8988T (cell line): ENCODE measurements around the gene WDR55.
"Not testable (repeated sequence)": the region's sequence is repeated elsewhere in the genome, so short reads cannot be mapped to it uniquely, and the experiment has no call there.

Source experiments
- DNase-seq: peaks from one replicate; pipeline ENCODE4 v3.0.0; 2011

WDR55 gene

GRCh38 chr5:140658870-140659269 is 5.8 kb upstream of the WDR55 start:
- DNase-seq, result no peak

DNA sequence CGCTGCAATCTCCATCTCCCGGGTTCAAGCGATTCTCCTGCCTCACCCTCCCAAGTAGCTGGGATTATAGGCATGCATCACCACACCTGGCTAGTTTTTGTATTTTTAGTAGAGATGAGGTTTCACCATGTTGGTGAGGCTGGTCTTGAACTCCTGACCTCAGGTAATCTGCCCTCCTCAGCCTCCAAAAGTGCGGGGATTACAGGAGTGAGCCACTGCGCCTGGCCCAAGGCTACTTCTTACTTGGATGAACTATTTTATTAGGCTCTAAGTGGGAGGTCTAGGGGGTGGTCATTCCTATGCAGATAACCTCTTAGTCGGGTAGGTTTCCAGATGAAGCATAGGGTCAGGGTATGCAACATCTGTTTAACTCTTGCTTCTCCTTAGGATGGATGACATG is 4.3 kb upstream of the WDR55 start:
- DNase-seq, result not testable (repeated sequence)

DNA sequence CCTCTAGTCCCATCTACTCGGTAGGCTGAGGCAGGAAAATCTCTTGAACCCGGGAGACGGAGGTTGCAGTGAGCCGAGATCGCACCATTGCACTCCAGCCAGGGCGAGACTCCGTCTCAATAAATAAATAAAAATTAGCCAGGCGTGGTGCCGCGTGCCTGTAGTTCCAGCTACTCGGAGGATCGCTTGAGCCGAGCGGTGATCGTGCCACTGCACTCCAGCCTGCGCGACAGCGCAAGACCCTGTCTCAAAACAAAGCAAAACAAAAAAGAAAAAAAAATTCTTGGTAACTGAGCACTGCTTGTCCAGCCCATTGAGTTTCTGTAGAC is 710 bp upstream of the WDR55 start:
- no peak for DNase-seq

GRCh38 chr5:140671035-140671434 is 6.3 kb downstream of the WDR55 start:
- not testable (repeated sequence) for DNase-seq

- no peak for DNase-seq
Measured at GRCh38 chr5:140671472-140672125, 6.9 kb downstream of the WDR55 start.

GRCh38 chr5:140672455-140673186 is 7.9 kb downstream of the WDR55 start:
- DNase-seq, result no peak

- no peak for DNase-seq
Measured at GRCh38 chr5:140673187-140673976, 8.7 kb downstream of the WDR55 start, which contains the start of gene DND1. Gene DND1, minus strand, starts transcription at chr5:140673576. Its CDS starts 34 bp downstream, at chr5:140673542.

DNA sequence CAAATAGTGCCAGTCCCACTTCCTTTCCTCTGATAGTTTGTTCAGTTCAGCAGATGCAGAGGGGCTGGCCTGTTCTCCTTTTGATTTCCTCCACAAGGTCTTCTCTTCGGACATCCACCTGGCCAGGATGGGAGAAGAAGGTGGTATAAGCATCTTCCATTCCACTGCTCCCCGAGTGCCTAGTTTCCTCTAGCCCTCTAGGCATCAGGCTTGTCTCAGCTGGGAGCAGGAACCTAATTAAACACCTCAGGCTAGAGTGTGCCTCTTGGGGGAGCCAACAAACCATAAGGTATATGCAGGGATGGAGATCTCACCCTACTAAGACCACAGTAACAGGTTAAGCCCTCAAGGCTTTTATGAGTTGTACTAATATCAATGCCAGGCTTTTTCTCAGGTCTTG is 9.5 kb downstream of the WDR55 start:
- peak; percentile 49 for DNase-seq

GRCh38 chr5:140674629-140675028 is 9.9 kb downstream of the WDR55 start:
- no peak for DNase-seq

- no peak for DNase-seq
Measured at GRCh38 chr5:140677947-140678346, 13.2 kb downstream of the WDR55 start.

- DNase-seq, result no peak
Measured at GRCh38 chr5:140678993-140679392, 14.3 kb downstream of the WDR55 start.

DNA sequence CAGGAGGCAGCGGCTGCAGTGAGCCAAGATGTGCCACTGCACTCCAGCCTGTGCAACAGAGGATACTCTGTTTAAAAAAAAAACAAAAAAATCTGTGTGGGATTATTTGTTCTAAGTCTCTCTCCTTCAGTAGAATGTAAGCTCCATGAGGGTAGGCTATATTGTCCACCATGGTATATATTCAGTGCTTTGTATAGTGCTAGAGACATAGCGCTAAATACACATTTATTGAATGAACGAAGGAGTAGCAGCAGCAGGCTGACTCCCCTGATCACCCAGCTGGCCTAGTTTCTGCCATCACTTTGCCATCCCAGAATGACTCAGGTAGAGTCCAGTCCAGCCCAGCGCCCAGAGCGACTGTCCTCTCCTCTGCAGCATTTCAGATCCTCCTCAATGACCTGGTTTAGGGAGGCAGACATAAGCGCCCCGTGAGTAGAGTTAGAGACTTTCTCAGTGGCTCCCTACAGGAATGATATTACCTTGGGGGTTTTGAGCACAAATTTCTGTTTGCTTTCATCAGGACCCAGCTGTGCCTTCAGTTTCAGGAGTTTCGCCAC is 25.8 kb downstream of the WDR55 start:
- DNase-seq, result no peak

DNA sequence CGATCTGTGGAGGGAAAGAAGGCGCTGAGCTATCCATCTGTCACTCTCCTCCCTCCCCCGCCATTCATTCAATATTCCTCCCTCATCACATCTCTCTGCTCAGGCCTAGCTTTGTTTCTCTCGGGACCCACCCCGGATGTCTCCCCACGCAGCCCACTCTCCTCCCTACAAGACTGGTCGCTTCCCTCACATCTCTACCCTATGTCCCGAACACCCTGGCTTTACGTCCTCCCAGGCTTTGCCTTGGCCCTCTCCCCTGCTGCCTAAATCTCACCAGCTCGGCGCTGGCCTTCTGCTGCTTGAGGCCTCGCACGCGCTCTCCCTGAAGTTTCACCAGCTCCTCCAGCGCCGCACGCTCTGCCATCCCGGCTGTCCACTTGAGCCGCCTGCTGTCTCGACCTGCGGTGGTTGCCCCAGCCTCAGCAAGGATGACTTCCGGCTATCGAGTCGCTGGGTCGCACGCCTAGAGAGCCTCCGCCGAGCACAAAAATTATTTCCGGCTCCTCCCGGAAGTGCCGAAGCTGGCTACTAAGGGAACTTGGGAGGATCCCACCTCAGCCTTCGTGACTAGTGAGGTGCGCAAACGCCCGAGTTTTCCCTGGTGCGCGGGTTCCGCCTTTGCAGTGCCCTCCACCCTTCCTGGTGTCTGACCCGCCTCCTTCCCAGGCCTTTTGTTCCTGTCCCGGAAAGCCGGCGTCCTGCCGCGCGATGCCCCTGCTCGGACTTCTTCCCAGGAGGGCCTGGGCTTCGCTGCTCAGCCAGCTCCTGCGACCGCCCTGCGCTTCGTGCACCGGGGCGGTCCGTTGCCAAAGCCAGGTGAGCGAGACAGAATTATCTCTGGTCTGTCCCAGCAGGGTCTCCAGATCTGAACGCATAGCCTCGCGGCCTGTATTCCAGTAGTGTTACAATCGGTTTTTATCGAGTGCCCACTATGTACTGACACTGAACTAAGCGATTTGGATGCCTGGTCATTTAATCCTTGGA is 26.5 kb downstream of the WDR55 start, which contains the start of the genes HARS1 and HARS2:
Gene HARS1, minus strand, starts transcription at position 430 of the 984 bp plus-strand sequence. Its CDS starts 66 bp downstream, at position 364.
Gene HARS2, plus strand, starts transcription at position 515 of the 984 bp plus-strand sequence. Its CDS starts 194 bp downstream, at position 709.
- peak; percentile 76 for DNase-seq

GRCh38 chr5:140694276-140694675 is 29.6 kb downstream of the WDR55 start:
- no peak for DNase-seq

DNA sequence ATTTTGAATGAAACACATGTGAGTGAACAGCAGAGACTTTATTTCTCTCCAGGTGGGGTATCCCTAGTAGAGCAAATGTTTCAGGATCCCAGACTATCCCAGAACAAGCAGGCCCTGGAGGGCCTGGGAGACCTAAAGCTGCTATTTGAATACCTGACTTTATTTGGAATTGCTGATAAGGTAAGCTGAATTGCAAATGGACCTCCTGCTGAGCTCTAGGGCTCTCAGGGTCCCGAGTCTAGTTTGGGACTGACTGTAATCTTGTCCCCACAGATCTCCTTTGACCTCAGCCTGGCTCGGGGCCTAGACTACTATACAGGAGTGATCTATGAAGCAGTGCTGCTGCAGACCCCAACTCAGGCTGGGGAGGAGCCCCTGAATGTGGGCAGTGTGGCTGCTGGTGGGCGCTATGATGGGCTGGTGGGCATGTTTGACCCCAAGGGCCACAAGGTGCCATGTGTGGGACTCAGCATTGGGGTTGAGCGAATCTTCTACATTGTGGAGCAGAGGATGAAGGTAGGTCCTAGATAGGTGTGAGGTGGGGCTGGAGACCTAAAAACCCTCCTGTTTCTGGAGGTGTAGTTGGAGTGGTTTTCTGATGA is 32.3 kb downstream of the WDR55 start:
- no peak for DNase-seq

DNA sequence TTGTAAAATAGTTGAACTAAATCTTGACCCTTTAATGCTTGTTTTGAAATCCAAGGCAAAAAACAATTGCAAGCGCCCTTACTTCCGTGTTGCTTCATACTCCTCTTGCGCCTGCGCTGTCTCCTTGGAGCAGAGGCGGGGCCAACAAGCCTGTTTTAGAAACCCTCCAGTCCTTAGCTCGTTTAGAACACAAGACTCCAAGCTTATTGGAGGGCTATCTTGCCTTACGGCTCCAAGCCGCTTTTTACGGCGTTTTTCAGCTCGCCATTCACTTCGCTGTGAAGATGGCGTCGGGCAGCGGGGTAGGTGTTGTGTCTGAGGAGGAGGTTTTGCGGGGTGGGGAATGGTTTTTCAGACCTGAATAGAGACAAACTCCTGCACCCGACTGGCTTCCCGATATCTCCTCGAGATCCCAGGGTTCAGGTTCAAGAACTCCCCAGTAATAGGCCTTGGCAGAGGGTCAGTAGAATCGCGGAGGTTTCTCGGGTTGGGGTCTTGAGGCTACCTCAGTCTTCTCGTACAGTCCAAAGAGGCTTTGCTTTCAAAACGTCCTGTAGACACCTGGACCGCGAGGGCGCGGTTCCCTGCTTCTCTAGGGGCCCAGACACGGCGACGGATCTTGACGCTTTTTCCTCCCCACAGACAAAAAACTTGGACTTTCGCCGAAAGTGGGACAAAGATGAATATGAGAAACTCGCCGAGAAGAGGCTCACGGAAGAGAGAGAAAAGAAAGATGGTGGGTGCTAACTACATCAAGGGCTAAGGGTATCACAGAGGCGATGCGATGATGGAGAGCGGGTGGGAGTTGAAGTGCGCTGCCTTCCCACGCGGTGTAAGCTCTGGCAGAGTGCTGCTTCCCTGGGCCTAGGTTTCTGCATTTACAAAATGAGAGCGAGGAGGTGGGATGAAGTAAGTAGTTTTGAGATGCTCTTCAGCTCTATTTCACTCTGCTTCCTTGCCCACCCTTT is 35.8 kb downstream of the WDR55 start, which contains the start of gene ZMAT2:
Gene ZMAT2, plus strand, starts transcription at position 271 of the 968 bp plus-strand sequence. Its CDS starts 14 bp downstream, at position 285.
- peak; percentile 55 for DNase-seq

DNA sequence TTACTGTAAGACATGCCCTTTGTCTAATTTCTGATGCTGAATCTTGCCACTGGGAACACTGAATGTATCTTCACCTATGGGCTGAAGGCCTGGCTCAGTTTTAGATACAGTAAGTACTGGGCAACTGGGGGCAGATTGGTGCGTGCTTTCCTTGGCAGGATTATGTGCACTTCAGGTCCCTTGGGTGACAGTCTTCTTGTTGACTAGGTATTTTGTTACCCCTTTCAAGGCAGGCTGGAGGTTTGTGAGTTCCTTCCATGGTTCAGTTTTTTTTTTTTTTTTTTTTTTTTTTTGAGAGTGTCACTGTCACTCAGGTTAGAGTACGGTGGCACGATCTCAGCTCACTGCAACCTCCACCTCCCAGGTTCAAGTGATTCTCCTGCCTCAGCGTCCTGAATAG is 43.1 kb downstream of the WDR55 start:
- no peak for DNase-seq

DNA sequence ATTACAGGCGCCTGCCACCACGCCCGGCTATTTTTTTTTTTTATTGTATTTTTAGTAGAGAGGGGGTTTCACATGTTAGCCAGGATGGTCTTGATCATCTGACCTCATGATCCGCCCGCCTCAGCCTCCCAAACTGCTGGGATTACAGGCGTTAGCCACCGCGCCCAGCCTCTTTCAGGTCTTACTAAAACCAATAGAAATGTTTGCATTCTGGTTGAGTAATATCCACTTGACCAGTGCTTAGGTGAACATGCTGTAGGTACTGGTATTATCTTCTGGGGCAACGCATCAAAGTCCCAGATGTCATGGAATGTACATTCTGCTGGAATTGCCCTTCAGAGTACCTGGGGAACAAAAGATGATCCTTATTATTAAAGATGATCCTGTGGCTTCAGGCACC is 44.1 kb downstream of the WDR55 start:
- not testable (repeated sequence) for DNase-seq

GRCh38 chr5:140710899-140711552 is 46.3 kb downstream of the WDR55 start:
- peak; percentile 45 for DNase-seq

GRCh38 chr5:140711794-140712193 is 47.1 kb downstream of the WDR55 start:
- DNase-seq, result no peak
